Astrocyte (in vitro differentiated cells and primary cell): ENCODE results near the gene IGF2R. TPM values are rescaled to one million over a fixed set of nuclear protein-coding genes. Genes with fewer than 3 reads are reported as not detected.

Source experiments
- DNase-seq: peaks from one replicate; pipeline ENCODE4 v3.0.0-alpha.2; 2010; ENCODE audit warnings: low read depth
- FAIRE-seq: peaks from 2 replicates; lab custom pipeline; 2011; peaks lifted over from hg19 to GRCh38; lab: Jason Lieb, UNC
- H2AFZ ChIP-seq: 2 replicates; pipeline ENCODE4 v1.6.0; 2012; ENCODE audit warnings: low read depth, low read length, inconsistent platforms
- H3K27ac ChIP-seq: 2 replicates; pipeline ENCODE4 v1.5.1; 2011; ENCODE audit warnings: low read depth, low read length, inconsistent platforms
- H3K27me3 ChIP-seq: 2 replicates; pipeline ENCODE4 v1.6.0; 2011; ENCODE audit warnings: low read length, inconsistent platforms; ENCODE audit not compliant: insufficient read depth
- H3K36me3 ChIP-seq: 2 replicates; pipeline ENCODE4 v1.5.1; 2011; ENCODE audit warnings: low read length, inconsistent platforms; ENCODE audit not compliant: insufficient read depth
- H3K4me1 ChIP-seq: 2 replicates; pipeline ENCODE4 v1.5.1; 2011; ENCODE audit warnings: low read length, inconsistent platforms; ENCODE audit not compliant: insufficient read depth
- H3K4me2 ChIP-seq: 2 replicates; pipeline ENCODE4 v1.6.0; 2012; ENCODE audit warnings: low read length, inconsistent platforms
- H3K4me3 ChIP-seq: 2 replicates; pipeline ENCODE4 v1.5.1; 2011; ENCODE audit warnings: low read depth, mild to moderate bottlenecking, low read length, inconsistent platforms; ENCODE audit not compliant: insufficient read depth
- H3K79me2 ChIP-seq: 2 replicates; pipeline ENCODE4 v1.6.0; 2012; ENCODE audit warnings: mild to moderate bottlenecking, low read length, inconsistent platforms; ENCODE audit not compliant: insufficient read depth
- H3K9ac ChIP-seq: 2 replicates; pipeline ENCODE4 v1.6.0; 2012; ENCODE audit warnings: mild to moderate bottlenecking, low read length, inconsistent platforms
- H3K9me3 ChIP-seq: 2 replicates; pipeline ENCODE4 v1.5.1; 2012; ENCODE audit warnings: low read depth, mild to moderate bottlenecking, low read length, inconsistent platforms; ENCODE audit not compliant: insufficient read depth
- H4K20me1 ChIP-seq: 2 replicates; pipeline ENCODE4 v1.6.0; 2012; ENCODE audit warnings: low read length, inconsistent platforms; ENCODE audit not compliant: insufficient read depth
- H3K27ac Mint-ChIP-seq: one replicate; pipeline ENCODE4 v1.8.0; 2021; ENCODE audit warnings: mild to moderate bottlenecking, mixed read lengths; ENCODE audit not compliant: unreplicated experiment
- H3K27me3 Mint-ChIP-seq: one replicate; pipeline ENCODE4 v1.8.0; 2021; ENCODE audit warnings: low read depth, mixed read lengths; ENCODE audit not compliant: unreplicated experiment
- H3K36me3 Mint-ChIP-seq: one replicate; pipeline ENCODE4 v1.8.0; 2021; ENCODE audit warnings: low read depth, mixed read lengths; ENCODE audit not compliant: unreplicated experiment
- H3K4me1 Mint-ChIP-seq: one replicate; pipeline ENCODE4 v1.8.0; 2021; ENCODE audit warnings: low read depth, mixed read lengths; ENCODE audit not compliant: unreplicated experiment
- H3K4me3 Mint-ChIP-seq: one replicate; pipeline ENCODE4 v1.8.0; 2021; ENCODE audit warnings: mild to moderate bottlenecking, moderate library complexity, mixed read lengths; ENCODE audit not compliant: unreplicated experiment
- H3K9me3 Mint-ChIP-seq: one replicate; pipeline ENCODE4 v1.8.0; 2021; ENCODE audit warnings: mild to moderate bottlenecking, mixed read lengths; ENCODE audit not compliant: unreplicated experiment
- CTCF ChIP-seq: IDR thresholded peaks from 2 replicates; pipeline ENCODE4 v1.5.1; 2011; ENCODE audit warnings: low read depth, mild to moderate bottlenecking, inconsistent platforms, low read length, moderate library complexity; ENCODE audit not compliant: insufficient read depth
- EZH2 ChIP-seq: IDR thresholded peaks from 2 replicates; pipeline ENCODE4 v1.6.1; 2012; ENCODE audit warnings: mild to moderate bottlenecking, low read length, inconsistent platforms; ENCODE audit not compliant: insufficient read depth
- total RNA-seq: library from RNA; stranded (reverse); gene quantifications from 2 replicates; pipeline ENCODE4 v1.2.1, GENCODE V29; 2021

Gene IGF2R
- total RNA-seq, 1 donor from 2014 or later: 173 TPM

GRCh38 chr6:160032538-160032937 lies 63.7 kb downstream of the IGF2R start:
- no peak for DNase-seq
- peaks cover 13% of the 10 kb centered on the region for H3K36me3 ChIP-seq
- H3K4me3 Mint-ChIP-seq: no peak overlapping the region
- peaks cover 18% of the 10 kb centered on the region for H3K36me3 Mint-ChIP-seq
- no peak overlapping the region for H2AFZ ChIP-seq
- H3K79me2 ChIP-seq: peaks cover 3% of the 10 kb centered on the region
- H3K4me1 ChIP-seq: peaks cover 34% of the 10 kb centered on the region
- FAIRE-seq: no peak
- H3K27ac ChIP-seq: no peak overlapping the region
- H3K27me3 ChIP-seq: no peaks in the 10 kb centered on the region
- no peaks in the 10 kb centered on the region for H3K27me3 Mint-ChIP-seq
- no peak overlapping the region for H3K9ac ChIP-seq
- no peak overlapping the region for H3K4me2 ChIP-seq
- H3K9me3 ChIP-seq: no peaks in the 10 kb centered on the region
- no peak for TF ChIP-seq CTCF
- no peak for TF ChIP-seq EZH2
- peaks cover 4% of the 10 kb centered on the region for H4K20me1 ChIP-seq
- H3K4me1 Mint-ChIP-seq: peaks cover 28% of the 10 kb centered on the region
- no peak overlapping the region for H3K27ac Mint-ChIP-seq
- H3K9me3 Mint-ChIP-seq: no peaks in the 10 kb centered on the region
- no peak overlapping the region for H3K4me3 ChIP-seq

- Mint-ChIP-seq H3K4me3 (no peak overlapping the region), H3K36me3 (peaks cover 17% of the 10 kb centered on the region)
Measured at GRCh38 chr6:160034036-160034930, 65.4 kb downstream of the IGF2R start.

More at GRCh38 chr6:160034036-160034930, 65.4 kb downstream of the IGF2R start:
- Histone ChIP-seq H2AFZ (no peak overlapping the region), H3K27ac (no peak overlapping the region), H3K9ac (no peak overlapping the region), H4K20me1 (peaks cover 4% of the 10 kb centered on the region), H3K27me3 (no peaks in the 10 kb centered on the region), H3K4me2 (no peak overlapping the region), H3K9me3 (no peaks in the 10 kb centered on the region), H3K4me1 (peaks cover 34% of the 10 kb centered on the region), H3K4me3 (no peak overlapping the region), H3K36me3 (peaks cover 12% of the 10 kb centered on the region), H3K79me2 (peaks cover 3% of the 10 kb centered on the region)
- TF ChIP-seq EZH2 (no peak), CTCF (no peak)
- H3K27ac Mint-ChIP-seq: no peak overlapping the region
- H3K27me3 Mint-ChIP-seq: no peaks in the 10 kb centered on the region
- no peak for FAIRE-seq
- DNase-seq: no peak
- peaks cover 17% of the 10 kb centered on the region for H3K4me1 Mint-ChIP-seq
- no peaks in the 10 kb centered on the region for H3K9me3 Mint-ChIP-seq
